Uterus (tissue), 2 donors: ENCODE measurements around the gene TMEM120A.

ENCODE experiments used
- CTCF ChIP-seq, 4 experiments: fragments of 200-600 bp in 2 of 4; fragments of 450-650 bp in 2 of 4; sonication (generic) in 2 of 4; IDR thresholded peaks; one replicate each; pipeline ENCODE4 v1.5.1; 2016 to 2019; ENCODE audit warnings: antibody characterized with exemption in 4 of 4, mild to moderate bottlenecking in 2 of 4, moderate library complexity in 1 of 4
- POLR2A ChIP-seq, 2 donors: fragments of 450-650 bp; IDR thresholded peaks; one replicate each; pipeline ENCODE4 v1.6.1; 2016; ENCODE audit warnings: antibody characterized with exemption in 2 of 2, mild to moderate bottlenecking in 1 of 2, moderate library complexity in 1 of 2

- TF ChIP-seq CTCF (IDR thresholded peaks at IDR 0.05), result no peak
- no peak for TF ChIP-seq POLR2A (IDR thresholded peaks at IDR 0.05)
Measured at GRCh38 chr7:75968561-75969001, 25.8 kb downstream of the TMEM120A start.
